Neuronal stem cell (in vitro differentiated cells): Measurements from ENCODE around the gene FCRL3. TPM values are rescaled to one million over a fixed set of nuclear protein-coding genes. Genes with fewer than 3 reads are reported as not detected.

Experiments used
- DNase-seq: peaks from one replicate; pipeline ENCODE4 v3.0.0-alpha.2; 2013; ENCODE audit warnings: low spot score
- H2AFZ ChIP-seq: one replicate; pipeline ENCODE4 v1.6.1; 2013; ENCODE audit warnings: mild to moderate bottlenecking, low read length, inconsistent platforms
- H2AK5ac ChIP-seq: 2 replicates; pipeline ENCODE4 v1.6.1; 2013; ENCODE audit warnings: low read depth, mild to moderate bottlenecking, inconsistent platforms, low read length, moderate library complexity, mixed read lengths
- H2BK120ac ChIP-seq: 2 replicates; pipeline ENCODE4 v1.6.1; 2013; ENCODE audit warnings: low read depth, mild to moderate bottlenecking, inconsistent platforms, low read length, moderate library complexity, mixed read lengths
- H2BK12ac ChIP-seq: one replicate; pipeline ENCODE4 v1.6.1; 2013; ENCODE audit warnings: low read length, inconsistent platforms
- H2BK15ac ChIP-seq: 2 replicates; pipeline ENCODE4 v1.6.1; 2013; ENCODE audit warnings: mild to moderate bottlenecking, low read length, inconsistent platforms, mixed read lengths
- H2BK5ac ChIP-seq: one replicate; pipeline ENCODE4 v1.6.1; 2013; ENCODE audit warnings: inconsistent platforms, mild to moderate bottlenecking, low read length, moderate library complexity
- H3K14ac ChIP-seq: one replicate; pipeline ENCODE4 v1.6.1; 2013; ENCODE audit warnings: low read length, inconsistent platforms
- H3K18ac ChIP-seq: 2 replicates; pipeline ENCODE4 v1.6.1; 2013; ENCODE audit warnings: low read length, inconsistent platforms
- H3K23ac ChIP-seq: 2 replicates; pipeline ENCODE4 v1.6.1; 2013; ENCODE audit warnings: low read depth, mild to moderate bottlenecking, mixed read lengths, low read length, inconsistent platforms; ENCODE audit not compliant: poor library complexity
- H3K27ac ChIP-seq: replicated peaks from 3 replicates; pipeline ENCODE4 v1.5.1; 2013; ENCODE audit warnings: low read length, inconsistent platforms
- H3K27me3 ChIP-seq, 3 experiments: 2 replicates each; pipeline ENCODE4 v1.6.1; 2013; ENCODE audit warnings: low read length in 3 of 3, mild to moderate bottlenecking in 2 of 3, inconsistent platforms in 1 of 3, low read depth in 1 of 3, mixed read lengths in 1 of 3, moderate library complexity in 1 of 3; ENCODE audit not compliant: control insufficient read depth in 3 of 3, insufficient read depth in 3 of 3
- H3K36me3 ChIP-seq, 2 donors: replicated peaks in 1 of 2; 2 replicates each; pipeline ENCODE4 v1.6.1; 2013; ENCODE audit warnings: low read length in 2 of 2; ENCODE audit not compliant: control insufficient read depth in 2 of 2, insufficient read depth in 2 of 2
- H3K4ac ChIP-seq: 2 replicates; pipeline ENCODE4 v1.6.1; 2013; ENCODE audit warnings: inconsistent platforms, mild to moderate bottlenecking, low read length, moderate library complexity
- H3K4me1 ChIP-seq, 2 donors: 1 replicate in 1 of 2; 2 replicates in 1 of 2; pipeline ENCODE4 v1.6.1; 2013; ENCODE audit warnings: low read length in 2 of 2, low read depth in 1 of 2; ENCODE audit not compliant: control insufficient read depth in 2 of 2, insufficient read depth in 1 of 2
- H3K4me2 ChIP-seq: one replicate; pipeline ENCODE4 v1.6.1; 2013; ENCODE audit warnings: mild to moderate bottlenecking, low read length, inconsistent platforms; ENCODE audit not compliant: insufficient read depth, poor library complexity, severe bottlenecking
- H3K4me3 ChIP-seq, 2 donors: 2 replicates each; pipeline ENCODE4 v1.5.1; 2013; ENCODE audit warnings: low read length in 2 of 2, mild to moderate bottlenecking in 2 of 2, inconsistent platforms in 1 of 2, moderate library complexity in 1 of 2
- H3K79me1 ChIP-seq: one replicate; pipeline ENCODE4 v1.6.1; 2013; ENCODE audit warnings: low read depth, mild to moderate bottlenecking, inconsistent platforms, low read length, moderate library complexity
- H3K9ac ChIP-seq: one replicate; pipeline ENCODE4 v1.6.1; 2013; ENCODE audit warnings: mild to moderate bottlenecking, low read depth, low read length, inconsistent platforms; ENCODE audit not compliant: poor library complexity
- H3K9me3 ChIP-seq, 2 donors: replicated peaks in 1 of 2; 2 replicates each; pipeline versions ENCODE3 to v1.6.1; 2013; ENCODE audit warnings: low read length in 2 of 2, mild to moderate bottlenecking in 2 of 2, inconsistent platforms in 1 of 2, low read depth in 1 of 2, mixed read lengths in 1 of 2, moderate library complexity in 1 of 2; ENCODE audit not compliant: control insufficient read depth in 2 of 2, insufficient read depth in 1 of 2
- H4K8ac ChIP-seq: one replicate; pipeline ENCODE4 v1.6.1; 2013; ENCODE audit warnings: low read depth, mild to moderate bottlenecking, inconsistent platforms, low read length, moderate library complexity
- H4K91ac ChIP-seq: one replicate; pipeline ENCODE4 v1.6.1; 2013; ENCODE audit warnings: low read length, low read depth, mild to moderate bottlenecking, inconsistent platforms; ENCODE audit not compliant: poor library complexity
- WGBS, 2 donors: extraction: QIAGEN DNeasy Blood & Tissue Kit; methylation state at CpG; one replicate each; pipeline ENCODE4 v1.1.7; 2013; ENCODE audit warnings: missing lambda C conversion rate in 2 of 2, mixed read lengths in 1 of 2; ENCODE audit not compliant: insufficient read length in 2 of 2, insufficient replicate concordance in 1 of 2; ENCODE audit errors: extremely low coverage in 2 of 2; 5-methylcytosine and 5-hydroxymethylcytosine counted together
- polyA plus RNA-seq, 2 experiments: library from polyadenylated mRNA; stranded (reverse); fragments of 200-250 nt; gene quantifications; one replicate each; pipeline ENCODE4 v1.2.3, GENCODE V29; 2013

FCRL3 gene, protein sequence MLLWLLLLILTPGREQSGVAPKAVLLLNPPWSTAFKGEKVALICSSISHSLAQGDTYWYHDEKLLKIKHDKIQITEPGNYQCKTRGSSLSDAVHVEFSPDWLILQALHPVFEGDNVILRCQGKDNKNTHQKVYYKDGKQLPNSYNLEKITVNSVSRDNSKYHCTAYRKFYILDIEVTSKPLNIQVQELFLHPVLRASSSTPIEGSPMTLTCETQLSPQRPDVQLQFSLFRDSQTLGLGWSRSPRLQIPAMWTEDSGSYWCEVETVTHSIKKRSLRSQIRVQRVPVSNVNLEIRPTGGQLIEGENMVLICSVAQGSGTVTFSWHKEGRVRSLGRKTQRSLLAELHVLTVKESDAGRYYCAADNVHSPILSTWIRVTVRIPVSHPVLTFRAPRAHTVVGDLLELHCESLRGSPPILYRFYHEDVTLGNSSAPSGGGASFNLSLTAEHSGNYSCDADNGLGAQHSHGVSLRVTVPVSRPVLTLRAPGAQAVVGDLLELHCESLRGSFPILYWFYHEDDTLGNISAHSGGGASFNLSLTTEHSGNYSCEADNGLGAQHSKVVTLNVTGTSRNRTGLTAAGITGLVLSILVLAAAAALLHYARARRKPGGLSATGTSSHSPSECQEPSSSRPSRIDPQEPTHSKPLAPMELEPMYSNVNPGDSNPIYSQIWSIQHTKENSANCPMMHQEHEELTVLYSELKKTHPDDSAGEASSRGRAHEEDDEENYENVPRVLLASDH
- not detected for polyA plus RNA-seq (2013, experiment 1 of 2)
- not detected for polyA plus RNA-seq (2013, experiment 2 of 2)

DNA sequence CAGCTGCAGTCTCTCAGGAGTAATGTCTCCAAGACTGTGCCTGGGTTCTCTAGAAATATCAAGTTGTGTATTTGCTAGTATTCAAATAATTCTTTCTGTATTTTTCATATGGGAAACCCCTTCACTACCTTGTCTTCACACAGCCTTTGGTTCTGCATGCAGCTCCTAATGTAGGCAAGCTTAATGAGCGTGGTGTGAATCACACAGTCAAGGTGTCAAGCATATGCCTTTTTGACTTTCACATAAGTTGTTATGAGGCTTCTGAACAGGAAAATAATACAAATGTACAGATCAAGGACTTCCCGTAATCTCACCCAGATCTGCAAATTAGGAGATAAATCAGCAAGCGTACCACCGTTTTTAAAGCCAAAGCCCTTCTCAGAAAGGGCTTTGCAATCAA, at the start of gene FCRL3:
Gene FCRL3, minus strand, starts transcription at position 38 of the 400 bp plus-strand sequence. CDS start 280 bp downstream, outside the sequence.
- WGBS, 2 donors, result no CpG with 5 or more reads among the region's 4 CpGs
- Histone ChIP-seq H4K8ac (no peak within 1 kb of the TSS), H2BK5ac (no peak within 1 kb of the TSS), H2BK12ac (no peak within 1 kb of the TSS), H2AFZ (no peak within 1 kb of the TSS), H3K27ac (no peak within 1 kb of the TSS), H3K4me2 (no peak within 1 kb of the TSS), H2BK15ac (no peak within 1 kb of the TSS), H3K36me3 (no peaks in the 10 kb centered on the region), H4K91ac (no peak within 1 kb of the TSS), H3K79me1 (no peaks in the 10 kb centered on the region), H3K9me3 (no peaks in the 10 kb centered on the region), H3K18ac (no peak within 1 kb of the TSS), H2BK120ac (no peak within 1 kb of the TSS), H3K4ac (no peak within 1 kb of the TSS), H3K23ac (no peak within 1 kb of the TSS), H3K9ac (no peak within 1 kb of the TSS), H2AK5ac (no peak within 1 kb of the TSS), H3K27me3 (no peaks in the 10 kb centered on the region), H3K4me3 (no peak within 1 kb of the TSS), H3K14ac (no peak within 1 kb of the TSS), H3K4me1 (no peaks in the 10 kb centered on the region)
- DNase-seq, result no peak

- no peaks in the 10 kb centered on the region for H3K79me1 ChIP-seq
- no peak overlapping the region for H3K18ac ChIP-seq
- H3K36me3 ChIP-seq, result no peaks in the 10 kb centered on the region
- H3K23ac ChIP-seq, result no peak overlapping the region
- H2BK12ac ChIP-seq, result no peak overlapping the region
- no peaks in the 10 kb centered on the region for H3K27me3 ChIP-seq
- no CpG with 5 or more reads among the region's 3 CpGs for WGBS, 2 donors
- H4K91ac ChIP-seq, result no peak overlapping the region
- H3K27ac ChIP-seq, result no peak overlapping the region
- H2AFZ ChIP-seq, result no peak overlapping the region
- H2BK15ac ChIP-seq, result no peak overlapping the region
- no peak overlapping the region for H4K8ac ChIP-seq
- H3K4me1 ChIP-seq, result no peaks in the 10 kb centered on the region
- H3K4ac ChIP-seq, result no peak overlapping the region
- no peak overlapping the region for H3K4me3 ChIP-seq
- no peak overlapping the region for H3K9ac ChIP-seq
- H3K9me3 ChIP-seq, result no peaks in the 10 kb centered on the region
- no peak overlapping the region for H3K14ac ChIP-seq
- no peak for DNase-seq
- H2BK5ac ChIP-seq, result no peak overlapping the region
- no peak overlapping the region for H2AK5ac ChIP-seq
- no peak overlapping the region for H3K4me2 ChIP-seq
- no peak overlapping the region for H2BK120ac ChIP-seq
Observed at GRCh38 chr1:157748262-157748817, 47.8 kb upstream of the FCRL3 start.

GRCh38 chr1:157739229-157739901, 38.8 kb upstream of the FCRL3 start:
- H3K4ac ChIP-seq, result no peak overlapping the region
- no peaks in the 10 kb centered on the region for H3K79me1 ChIP-seq
- no peak overlapping the region for H2AFZ ChIP-seq
- H2AK5ac ChIP-seq, result no peak overlapping the region
- H2BK12ac ChIP-seq, result no peak overlapping the region
- no peak overlapping the region for H3K9ac ChIP-seq
- no peak for DNase-seq
- H3K36me3 ChIP-seq, result no peaks in the 10 kb centered on the region
- no peak overlapping the region for H3K27ac ChIP-seq
- no peak overlapping the region for H2BK15ac ChIP-seq
- H2BK120ac ChIP-seq, result no peak overlapping the region
- H3K14ac ChIP-seq, result no peak overlapping the region
- no peak overlapping the region for H4K91ac ChIP-seq
- H3K4me2 ChIP-seq, result no peak overlapping the region
- H3K18ac ChIP-seq, result no peak overlapping the region
- H3K27me3 ChIP-seq, result no peaks in the 10 kb centered on the region
- WGBS, 2 donors, result no CpG with 5 or more reads among the region's 5 CpGs
- peaks cover 0 to 5% of the 10 kb centered on the region in 2 donors for H3K4me1 ChIP-seq
- H2BK5ac ChIP-seq, result no peak overlapping the region
- H3K4me3 ChIP-seq, result no peak overlapping the region
- no peaks in the 10 kb centered on the region for H3K9me3 ChIP-seq
- H3K23ac ChIP-seq, result no peak overlapping the region
- no peak overlapping the region for H4K8ac ChIP-seq
